Stimulated activated CD8-positive, alpha-beta memory T cell treated with anti-CD3 and anti-CD28 coated beads, Interleukin-4, amount 100 ng/mL, for 24 hours (primary cell): ENCODE results near the gene GAMT.

Experiments used
- DNase-seq: peaks from one replicate; pipeline ENCODE4 v3.0.0-alpha.2; 2020; ENCODE audit warnings: low read depth

The GAMT gene

GRCh38 chr19:1399745-1400144 lies 1.6 kb downstream of the GAMT start:
- no peak for DNase-seq

GRCh38 chr19:1399079-1399478 lies 2.3 kb downstream of the GAMT start:
- DNase-seq, result no peak

GRCh38 chr19:1397838-1398237 lies 3.5 kb downstream of the GAMT start:
- no peak for DNase-seq

GRCh38 chr19:1396768-1397679 lies 4.3 kb downstream of the GAMT start:
- DNase-seq, result no peak

- no peak for DNase-seq
Measured at GRCh38 chr19:1396019-1396767, 5.1 kb downstream of the GAMT start.

- no peak for DNase-seq
Measured at GRCh38 chr19:1395194-1396018, 5.9 kb downstream of the GAMT start.

GRCh38 chr19:1394252-1395193 lies 6.8 kb downstream of the GAMT start:
- DNase-seq, result no peak

- no peak for DNase-seq
Measured at GRCh38 chr19:1393841-1394240, 7.5 kb downstream of the GAMT start.

- DNase-seq, result no peak
Measured at GRCh38 chr19:1392939-1393530, 8.3 kb downstream of the GAMT start.

- no peak for DNase-seq
Measured at GRCh38 chr19:1392407-1392806, 8.9 kb downstream of the GAMT start.

- no peak for DNase-seq
Measured at GRCh38 chr19:1390890-1391423, 10.4 kb downstream of the GAMT start.

GRCh38 chr19:1389033-1389940 lies 12.1 kb downstream of the GAMT start:
- DNase-seq, result no peak

GRCh38 chr19:1388637-1389026 lies 12.7 kb downstream of the GAMT start:
- DNase-seq, result no peak

- no peak for DNase-seq
Measured at GRCh38 chr19:1387684-1388636, 13.4 kb downstream of the GAMT start.

- DNase-seq, result no peak
Measured at GRCh38 chr19:1386945-1387683, 14.2 kb downstream of the GAMT start.

- DNase-seq, result no peak
Measured at GRCh38 chr19:1385816-1386215, 15.5 kb downstream of the GAMT start.

GRCh38 chr19:1384478-1385110 lies 16.7 kb downstream of the GAMT start:
- no peak for DNase-seq
